Gastrocnemius medialis (tissue), 4 donors: ENCODE results near the gene CACNG1.
"Not testable (repeated sequence)": the region's sequence is repeated elsewhere in the genome, so short reads cannot be mapped to it uniquely, and the experiment has no call there.

Experiments used
- CTCF ChIP-seq, 5 experiments: fragments of 450-650 bp in 3 of 5; fragments of 200-600 bp in 2 of 5; sonication (generic) in 2 of 5; IDR thresholded peaks in 4 of 5; conservative IDR thresholded peaks in 1 of 5; 1 replicate in 4 of 5; 2 replicates in 1 of 5; pipeline ENCODE4 v1.5.1; 2016 to 2019; ENCODE audit warnings: antibody characterized with exemption in 5 of 5, mild to moderate bottlenecking in 3 of 5, moderate library complexity in 3 of 5
- POLR2A ChIP-seq, 2 donors: fragments of 450-650 bp; IDR thresholded peaks; one replicate each; pipeline ENCODE4 v1.6.1; 2017; ENCODE audit warnings: antibody characterized with exemption in 2 of 2, mild to moderate bottlenecking in 2 of 2, moderate library complexity in 2 of 2

- not testable (repeated sequence) for TF ChIP-seq CTCF (IDR thresholded peaks at IDR 0.05 in 4 of 5, conservative IDR thresholded peaks at IDR 0.05 in 1 of 5); POLR2A (IDR thresholded peaks at IDR 0.05)
Observed at GRCh38 chr17:67095291-67095690, 50.9 kb downstream of the CACNG1 start.
